H1 (cell line): ENCODE data around the gene IQCN. TPM values are rescaled to one million over a fixed set of nuclear protein-coding genes. Genes with fewer than 3 reads are reported as not detected.

Experiments
- ATF3 ChIP-seq: IDR thresholded peaks from 2 replicates; pipeline ENCODE4 v1.6.1; 2011; ENCODE audit warnings: low read depth, mild to moderate bottlenecking, low read length; ENCODE audit not compliant: insufficient read depth
- CBX8 ChIP-seq: fragments of 300-800, 300-1000 bp; sonication (generic); IDR thresholded peaks from 2 replicates; pipeline ENCODE4 v1.7.1; 2016; ENCODE audit warnings: low read depth, low read length, borderline replicate concordance
- CHD7 ChIP-seq: fragments of 300-600 bp; sonication (generic); IDR thresholded peaks from 2 replicates; pipeline ENCODE4 v1.7.1; 2012; ENCODE audit warnings: low read length, moderate library complexity, mild to moderate bottlenecking, inconsistent platforms; ENCODE audit not compliant: insufficient replicate concordance
- FOSL1 ChIP-seq: IDR thresholded peaks from 2 replicates; pipeline ENCODE4 v1.6.1; 2011; ENCODE audit warnings: mild to moderate bottlenecking, low read depth, low read length, moderate library complexity; ENCODE audit not compliant: insufficient read depth
- HDAC2 ChIP-seq, 2 experiments: fragments of 300-600 bp in 1 of 2; sonication (generic) in 1 of 2; IDR thresholded peaks; 2 replicates each; pipeline ENCODE4 v1.6.1; 2011 to 2012; ENCODE audit warnings: low read depth in 2 of 2, low read length in 2 of 2, mild to moderate bottlenecking in 2 of 2, moderate library complexity in 2 of 2, borderline replicate concordance in 1 of 2, inconsistent platforms in 1 of 2
- JUND ChIP-seq: IDR thresholded peaks from 2 replicates; pipeline ENCODE4 v1.6.1; 2011; ENCODE audit warnings: mild to moderate bottlenecking, improper control_type of control experiment, low read length
- KDM5A ChIP-seq: fragments of 200-600 bp; IDR thresholded peaks from 2 replicates; pipeline ENCODE4 v1.7.1; 2012; ENCODE audit warnings: mild to moderate bottlenecking, low read length, inconsistent platforms, mixed read lengths
- SRF ChIP-seq: IDR thresholded peaks from 2 replicates; pipeline ENCODE4 v1.6.1; 2011; ENCODE audit warnings: mild to moderate bottlenecking, low read depth, low read length, moderate library complexity
- polyA plus RNA-seq, 7 experiments: library from polyadenylated mRNA; depleted of rRNA in 3 of 7; stranded (reverse) in 5 of 7; unstranded in 2 of 7; fragments of >200 nt in 5 of 7; fragments of 200-250 nt in 2 of 7; gene quantifications; 1 replicate in 5 of 7; 2 replicates in 1 of 7; 4 replicates in 1 of 7; pipeline versions ENCODE4 v1.2.1 to v1.2.3, GENCODE V29; 2011 to 2013; ENCODE audit warnings: missing spikeins in 2 of 7, mixed read lengths in 2 of 7
- total RNA-seq: library from RNA; stranded (reverse); fragmentation: NEBNext Ultra II Directional; extraction: Animal tissue kit (Norgen Biotek cat#: 25700); gene quantifications from 2 replicates; pipeline ENCODE4 v1.2.1, GENCODE V29; 2021

Gene IQCN
- total and polyA plus RNA-seq, 2 of the 8 experiments (the other 6 are each of a cell fraction or from before 2014, with no cell fraction given), result 0.36 to 1.0 TPM

- TF ChIP-seq JUND, result no peak
- 0 out of 4 replicates have a peak, but pooled peaks of 1 of the 2 experiments have one; percentile 9 for TF ChIP-seq HDAC2 (IDR thresholded peaks at IDR 0.05; ENCODE audit: borderline replicate concordance in 1 of 2, low read depth in 2 of 2, low read length in 2 of 2)
- TF ChIP-seq KDM5A, result no peak
- TF ChIP-seq FOSL1, result no peak
- no peak for TF ChIP-seq CHD7
- TF ChIP-seq SRF, result no peak
- TF ChIP-seq CBX8, result no peak
- no peak for TF ChIP-seq ATF3
Measured at GRCh38 chr19:18254546-18255503, 19.4 kb downstream of the IQCN start (continued).
